WTC11 (cell line): ENCODE data around the gene ESYT1.

ENCODE experiments used
- ATF2 ChIP-seq: sonication (generic); formaldehyde crosslinking; IDR thresholded peaks from 2 replicates; pipeline ENCODE4 v1.8.1; 2022; ENCODE audit warnings: low read depth, missing genetic modification reagents, borderline replicate concordance
- CREM ChIP-seq: sonication (generic); formaldehyde crosslinking; IDR thresholded peaks from 2 replicates; pipeline ENCODE4 v1.8.1; 2022; ENCODE audit warnings: mild to moderate bottlenecking, missing genetic modification reagents, moderate library complexity
- CTCF ChIP-seq: fragments of 200-600 bp; IDR thresholded peaks from 2 replicates; pipeline ENCODE4 v1.8.0; 2022; ENCODE audit warnings: antibody characterized with exemption
- FOXK1 ChIP-seq: sonication (generic); formaldehyde crosslinking; IDR thresholded peaks from 2 replicates; pipeline ENCODE4 v1.8.0; 2022; ENCODE audit warnings: mild to moderate bottlenecking, moderate library complexity, missing genetic modification reagents
- KAT7 ChIP-seq: sonication (generic); formaldehyde crosslinking; IDR thresholded peaks from 2 replicates; pipeline ENCODE4 v1.8.1; 2023; ENCODE audit warnings: missing genetic modification reagents, mild to moderate bottlenecking, borderline replicate concordance
- MYBL2 ChIP-seq: sonication (generic); formaldehyde crosslinking; IDR thresholded peaks from 2 replicates; pipeline ENCODE4 v1.8.1; 2023; ENCODE audit warnings: mild to moderate bottlenecking, moderate library complexity, missing genetic modification reagents
- ZBTB21 ChIP-seq: sonication (generic); formaldehyde crosslinking; IDR thresholded peaks from 2 replicates; pipeline ENCODE4 v1.8.1; 2023; ENCODE audit warnings: mild to moderate bottlenecking, missing genetic modification reagents, borderline replicate concordance
- ZNF263 ChIP-seq: sonication (generic); formaldehyde crosslinking; IDR thresholded peaks from 2 replicates; pipeline ENCODE4 v1.8.1; 2022; ENCODE audit warnings: low read depth, mild to moderate bottlenecking, moderate library complexity, missing genetic modification reagents

GRCh38 chr12:56097738-56098137 is 30.3 kb upstream of the ESYT1 start:
- TF ChIP-seq ATF2 (CRISPR knock-in tag), result no peak
- TF ChIP-seq MYBL2 (CRISPR knock-in tag), result no peak
- TF ChIP-seq ZNF263 (CRISPR knock-in tag), result no peak
- no peak for TF ChIP-seq KAT7
- TF ChIP-seq ZBTB21, result no peak
- no peak for TF ChIP-seq CTCF
- TF ChIP-seq CREM (CRISPR knock-in tag), result no peak
- TF ChIP-seq FOXK1, result no peak
